Trophoblast cell (in vitro differentiated cells and primary cell): ENCODE measurements around the gene PAX4.

Experiments
- DNase-seq, 2 donors: peaks; one replicate each; pipeline ENCODE4 v3.0.0-alpha.2; 2016
- H2AFZ ChIP-seq: 2 replicates; pipeline ENCODE4 v1.6.1; 2013; ENCODE audit warnings: low read length, moderate library complexity, mild to moderate bottlenecking; ENCODE audit not compliant: insufficient read depth, poor library complexity
- H2AK5ac ChIP-seq: 2 replicates; pipeline ENCODE4 v1.6.1; 2013; ENCODE audit warnings: mild to moderate bottlenecking, low read length
- H2BK120ac ChIP-seq: 2 replicates; pipeline ENCODE4 v1.6.1; 2013; ENCODE audit warnings: low read length, mild to moderate bottlenecking, moderate library complexity; ENCODE audit not compliant: insufficient read depth, poor library complexity
- H2BK12ac ChIP-seq: 2 replicates; pipeline ENCODE4 v1.6.1; 2013; ENCODE audit warnings: mild to moderate bottlenecking, low read length, moderate library complexity
- H2BK5ac ChIP-seq: 2 replicates; pipeline ENCODE4 v1.6.1; 2013; ENCODE audit warnings: low read length, low read depth, moderate library complexity, mild to moderate bottlenecking; ENCODE audit not compliant: poor library complexity
- H3K14ac ChIP-seq: 2 replicates; pipeline ENCODE4 v1.6.1; 2013; ENCODE audit warnings: mild to moderate bottlenecking, low read length
- H3K18ac ChIP-seq: 2 replicates; pipeline ENCODE4 v1.6.1; 2013; ENCODE audit warnings: mild to moderate bottlenecking, low read length
- H3K23ac ChIP-seq: 2 replicates; pipeline ENCODE4 v1.6.1; 2013; ENCODE audit warnings: low read length
- H3K27ac ChIP-seq: 2 replicates; pipeline ENCODE4 v1.5.1; 2013; ENCODE audit warnings: low read depth, mild to moderate bottlenecking, inconsistent platforms, low read length, moderate library complexity
- H3K27me3 ChIP-seq: 2 replicates; pipeline ENCODE4 v1.6.1; 2013; ENCODE audit warnings: inconsistent platforms, mild to moderate bottlenecking, low read length, moderate library complexity; ENCODE audit not compliant: insufficient read depth
- H3K36me3 ChIP-seq, 2 experiments: 1 replicate in 1 of 2; 2 replicates in 1 of 2; pipeline ENCODE4 v1.6.1; 2013; ENCODE audit warnings: low read length in 2 of 2, mild to moderate bottlenecking in 2 of 2, moderate library complexity in 1 of 2; ENCODE audit not compliant: insufficient read depth in 2 of 2, control insufficient read depth in 1 of 2
- H3K4ac ChIP-seq: 2 replicates; pipeline ENCODE4 v1.6.1; 2013; ENCODE audit warnings: low read depth, mild to moderate bottlenecking, low read length, moderate library complexity
- H3K4me1 ChIP-seq, 2 experiments: 1 replicate in 1 of 2; 2 replicates in 1 of 2; pipeline ENCODE4 v1.6.1; 2013; ENCODE audit warnings: low read length in 2 of 2, mild to moderate bottlenecking in 2 of 2, moderate library complexity in 1 of 2; ENCODE audit not compliant: insufficient read depth in 2 of 2, control insufficient read depth in 1 of 2
- H3K4me2 ChIP-seq: 2 replicates; pipeline ENCODE4 v1.6.1; 2013; ENCODE audit warnings: inconsistent platforms, mild to moderate bottlenecking, low read length, moderate library complexity
- H3K4me3 ChIP-seq: 2 replicates; pipeline ENCODE4 v1.5.1; 2013; ENCODE audit warnings: mild to moderate bottlenecking, low read depth, low read length, inconsistent platforms
- H3K79me1 ChIP-seq: one replicate; pipeline ENCODE4 v1.6.1; 2013; ENCODE audit warnings: low read length
- H3K79me2 ChIP-seq: 2 replicates; pipeline ENCODE4 v1.6.1; 2013; ENCODE audit warnings: low read length, mild to moderate bottlenecking; ENCODE audit not compliant: control insufficient read depth, insufficient read depth, poor library complexity
- H3K9ac ChIP-seq: 2 replicates; pipeline ENCODE4 v1.6.1; 2013; ENCODE audit warnings: mild to moderate bottlenecking, low read length
- H3K9me3 ChIP-seq: 2 replicates; pipeline ENCODE4 v1.6.1; 2013; ENCODE audit warnings: low read depth, mild to moderate bottlenecking, control low read depth, inconsistent platforms, low read length; ENCODE audit not compliant: insufficient read depth
- H4K12ac ChIP-seq: 2 replicates; pipeline ENCODE4 v1.6.1; 2013; ENCODE audit warnings: low read depth, mild to moderate bottlenecking, low read length, moderate library complexity
- H4K8ac ChIP-seq: 2 replicates; pipeline ENCODE4 v1.6.1; 2013; ENCODE audit warnings: low read depth, mild to moderate bottlenecking, low read length, moderate library complexity
- H4K91ac ChIP-seq: one replicate; pipeline ENCODE4 v1.6.1; 2013; ENCODE audit warnings: low read depth, mild to moderate bottlenecking, low read length, moderate library complexity
- WGBS: extraction: QIAGEN DNeasy Blood & Tissue Kit; methylation state at CpG from one replicate; pipeline ENCODE4 v1.1.7; 2013; ENCODE audit warnings: missing lambda C conversion rate; ENCODE audit not compliant: insufficient read length, insufficient coverage; ENCODE audit errors: extremely low coverage; 5-methylcytosine and 5-hydroxymethylcytosine counted together

The PAX4 gene

GRCh38 chr7:127638197-127638596 lies 20.3 kb upstream of the PAX4 start:
- H4K91ac ChIP-seq = no peak overlapping the region
- no peak overlapping the region for H3K14ac ChIP-seq
- no peak overlapping the region for H2BK12ac ChIP-seq

DNA sequence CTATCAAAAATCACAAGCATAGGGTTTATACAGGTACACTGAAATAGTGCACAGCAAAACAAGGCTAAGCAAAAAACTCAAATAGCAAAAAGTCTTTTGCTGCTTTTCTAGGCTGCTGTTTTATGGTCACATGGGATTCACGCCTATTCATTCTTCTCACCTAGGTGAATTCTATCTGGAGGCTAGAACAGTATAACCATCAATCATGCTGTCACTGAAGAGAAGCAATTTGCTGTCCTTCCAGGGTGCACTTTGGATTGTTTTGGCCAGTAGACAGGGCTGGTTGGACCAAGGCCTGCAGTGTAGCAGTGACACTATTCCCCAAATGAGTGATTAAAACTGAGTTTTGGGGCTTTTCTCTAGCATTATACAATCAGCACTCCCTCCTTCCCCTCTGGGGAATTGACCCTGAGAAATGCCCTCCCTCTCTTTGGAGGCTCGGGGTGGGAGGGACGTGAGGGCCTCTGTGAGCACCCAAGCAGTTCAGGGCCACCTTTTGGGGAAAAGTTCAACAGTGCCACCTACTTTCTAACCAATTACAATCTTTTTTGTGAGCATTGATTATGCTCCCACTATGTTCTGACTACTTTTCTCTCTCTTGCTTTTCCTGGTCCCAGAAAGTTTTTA lies 17.8 kb upstream of the PAX4 start:
- no peak overlapping the region for H3K18ac ChIP-seq
- H3K4me3 ChIP-seq = no peak overlapping the region
- H4K91ac ChIP-seq = no peak overlapping the region
- H3K4me2 ChIP-seq = no peak overlapping the region
- no peak overlapping the region for H3K9ac ChIP-seq
- H3K9me3 ChIP-seq = no peaks in the 10 kb centered on the region
- no peak overlapping the region for H2BK5ac ChIP-seq
- no peak overlapping the region for H2AK5ac ChIP-seq
- no peak overlapping the region for H2AFZ ChIP-seq
- peaks cover 2% of the 10 kb centered on the region for H3K79me1 ChIP-seq
- H3K36me3 ChIP-seq = no peaks in the 10 kb centered on the region
- H4K12ac ChIP-seq = no peak overlapping the region
- H3K4ac ChIP-seq = no peak overlapping the region
- H3K23ac ChIP-seq = no peak overlapping the region
- no CpG with 5 or more reads among the region's 3 CpGs for WGBS
- H2BK12ac ChIP-seq = no peak overlapping the region
- H3K79me2 ChIP-seq = no peaks in the 10 kb centered on the region
- no peak overlapping the region for H3K27ac ChIP-seq
- peaks cover 4 to 9% of the 10 kb centered on the region in 2 experiments for H3K4me1 ChIP-seq
- no peak overlapping the region for H4K8ac ChIP-seq
- H3K14ac ChIP-seq = no peak overlapping the region
- H3K27me3 ChIP-seq = no peaks in the 10 kb centered on the region
- no peak for DNase-seq
- no peak overlapping the region for H2BK120ac ChIP-seq

More at GRCh38 chr7:127638197-127638596, 20.3 kb upstream of the PAX4 start:
- Histone ChIP-seq H3K27me3 (no peaks in the 10 kb centered on the region), H3K18ac (no peak overlapping the region), H2BK5ac (no peak overlapping the region), H3K23ac (no peak overlapping the region), H3K9me3 (no peaks in the 10 kb centered on the region), H3K9ac (no peak overlapping the region), H3K4ac (no peak overlapping the region), H3K4me2 (no peak overlapping the region), H3K79me1 (peaks cover 2% of the 10 kb centered on the region), H3K27ac (no peak overlapping the region), H3K4me3 (no peak overlapping the region), H2AFZ (no peak overlapping the region), H2AK5ac (no peak overlapping the region), H4K12ac (no peak overlapping the region), H3K79me2 (no peaks in the 10 kb centered on the region), H2BK120ac (no peak overlapping the region), H4K8ac (no peak overlapping the region), H3K4me1 (peaks cover 8 to 9% of the 10 kb centered on the region in 2 experiments), H3K36me3 (no peaks in the 10 kb centered on the region)
- peak in 1 of 2 donors; percentile 70 for DNase-seq

- Histone ChIP-seq H2BK120ac (no peak overlapping the region), H3K4me2 (no peak overlapping the region), H3K9ac (no peak overlapping the region), H2BK5ac (no peak overlapping the region), H3K79me2 (no peaks in the 10 kb centered on the region), H3K4me1 (peaks cover 4 to 12% of the 10 kb centered on the region in 2 experiments), H2BK12ac (no peak overlapping the region), H4K12ac (no peak overlapping the region), H2AFZ (no peak overlapping the region), H3K27me3 (no peaks in the 10 kb centered on the region), H3K27ac (no peak overlapping the region), H3K36me3 (no peaks in the 10 kb centered on the region), H3K14ac (no peak overlapping the region), H3K9me3 (no peaks in the 10 kb centered on the region), H3K79me1 (peaks cover 2% of the 10 kb centered on the region), H3K4ac (no peak overlapping the region), H3K18ac (no peak overlapping the region), H2AK5ac (no peak overlapping the region), H3K4me3 (no peak overlapping the region), H4K91ac (no peak overlapping the region), H4K8ac (no peak overlapping the region), H3K23ac (no peak overlapping the region)
- peak; percentile 94 to 97 for DNase-seq
- no CpG with 5 or more reads among the region's 7 CpGs for whole genome bisulfite sequencing
Observed at GRCh38 chr7:127632276-127632910, 14.5 kb upstream of the PAX4 start.

DNA sequence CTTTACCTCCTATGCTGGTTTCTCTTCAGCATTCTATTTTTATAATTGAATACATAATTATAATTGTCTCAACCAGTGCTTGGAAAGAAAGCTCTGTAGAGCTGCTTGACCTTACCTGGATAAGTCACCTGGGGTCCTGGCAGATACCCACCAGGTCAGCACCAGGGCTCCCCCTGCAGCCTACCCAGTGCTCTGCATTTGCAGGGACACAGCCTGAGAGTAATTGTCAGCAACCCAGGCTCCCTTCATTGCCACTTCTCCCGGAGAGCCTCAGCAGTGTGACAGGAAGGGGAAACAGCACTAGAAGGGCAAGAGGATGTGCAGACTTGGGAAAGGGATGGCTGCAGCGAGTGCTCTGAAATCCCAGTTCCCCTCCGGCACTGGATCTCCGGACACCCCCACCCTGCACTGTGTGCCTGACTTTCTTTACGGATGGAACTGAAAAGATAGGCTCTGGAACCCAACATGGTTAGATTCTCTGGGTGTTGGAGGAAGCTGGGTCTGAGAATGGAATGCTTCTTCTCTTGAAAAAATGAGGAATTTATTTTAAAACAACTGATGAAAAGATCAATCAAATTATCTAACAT lies 11.4 kb upstream of the PAX4 start:
- no CpG with 5 or more reads among the region's 5 CpGs for WGBS
- H3K36me3 ChIP-seq = no peaks in the 10 kb centered on the region
- H3K79me2 ChIP-seq = no peaks in the 10 kb centered on the region
- H3K4me2 ChIP-seq = peak overlapping the region; percentile 41
- H3K9me3 ChIP-seq = no peaks in the 10 kb centered on the region
- no peak overlapping the region for H3K18ac ChIP-seq
- H3K27ac ChIP-seq = no peak overlapping the region
- peak overlapping the region; percentile 43 for H3K9ac ChIP-seq
- peaks cover 0 to 9% of the 10 kb centered on the region in 2 experiments for H3K4me1 ChIP-seq
- H3K79me1 ChIP-seq = no peaks in the 10 kb centered on the region
- no peaks in the 10 kb centered on the region for H3K27me3 ChIP-seq
- H4K8ac ChIP-seq = peak overlapping the region; percentile 17
- H4K91ac ChIP-seq = no peak overlapping the region
- no peak overlapping the region for H2AFZ ChIP-seq
- no peak overlapping the region for H3K14ac ChIP-seq
- H2BK12ac ChIP-seq = no peak overlapping the region
- H3K4me3 ChIP-seq = no peak overlapping the region
- no peak overlapping the region for H2BK120ac ChIP-seq
- H3K4ac ChIP-seq = no peak overlapping the region
- peak; percentile 23 to 43 for DNase-seq
- H3K23ac ChIP-seq = no peak overlapping the region
- no peak overlapping the region for H4K12ac ChIP-seq
- H2BK5ac ChIP-seq = no peak overlapping the region
- H2AK5ac ChIP-seq = no peak overlapping the region
